ENCODE results near the gene TCP1.
"Not testable (repeated sequence)": the region's sequence is repeated elsewhere in the genome, so short reads cannot be mapped to it uniquely, and the experiment has no call there.

Gene TCP1

DNA sequence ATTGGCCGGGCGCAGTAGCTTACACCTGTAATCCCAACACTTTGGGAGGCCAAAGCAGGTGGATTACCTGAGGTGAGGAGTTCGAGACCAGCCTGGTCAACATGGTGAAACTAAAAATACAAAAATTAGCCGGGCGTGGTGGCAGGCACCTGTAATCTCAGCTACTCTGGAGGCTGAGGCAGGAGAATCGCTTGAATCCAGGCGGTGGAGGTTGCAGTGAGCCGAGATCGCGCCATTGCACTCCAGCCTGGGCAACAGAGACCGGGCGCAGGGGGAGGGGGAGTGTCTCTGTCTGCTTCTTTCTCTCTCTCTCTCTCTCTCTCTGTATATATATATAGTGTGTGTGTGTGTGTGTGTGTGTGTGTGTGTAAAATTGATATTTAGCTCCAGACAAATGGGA lies 56.9 kb downstream of the TCP1 start:
- not testable (repeated sequence) for DNase-seq

DNA sequence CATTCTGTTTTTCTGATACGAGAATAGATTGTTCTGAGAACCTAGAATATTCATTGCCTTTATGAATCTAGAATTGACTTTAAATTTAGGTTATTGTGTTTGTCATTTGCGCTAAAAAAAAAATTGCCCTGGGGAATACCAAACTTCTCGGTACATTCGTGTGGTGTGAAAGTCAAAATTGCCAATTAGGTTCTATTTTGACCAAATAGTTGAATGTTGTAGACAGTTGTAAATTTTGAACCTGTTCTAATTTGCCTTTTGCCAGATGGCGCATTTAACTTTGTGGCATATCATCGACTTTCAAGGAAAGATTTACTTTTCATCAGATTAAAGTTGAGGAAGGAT lies 59.1 kb downstream of the TCP1 start:
- DNase-seq, result no peak

DNA sequence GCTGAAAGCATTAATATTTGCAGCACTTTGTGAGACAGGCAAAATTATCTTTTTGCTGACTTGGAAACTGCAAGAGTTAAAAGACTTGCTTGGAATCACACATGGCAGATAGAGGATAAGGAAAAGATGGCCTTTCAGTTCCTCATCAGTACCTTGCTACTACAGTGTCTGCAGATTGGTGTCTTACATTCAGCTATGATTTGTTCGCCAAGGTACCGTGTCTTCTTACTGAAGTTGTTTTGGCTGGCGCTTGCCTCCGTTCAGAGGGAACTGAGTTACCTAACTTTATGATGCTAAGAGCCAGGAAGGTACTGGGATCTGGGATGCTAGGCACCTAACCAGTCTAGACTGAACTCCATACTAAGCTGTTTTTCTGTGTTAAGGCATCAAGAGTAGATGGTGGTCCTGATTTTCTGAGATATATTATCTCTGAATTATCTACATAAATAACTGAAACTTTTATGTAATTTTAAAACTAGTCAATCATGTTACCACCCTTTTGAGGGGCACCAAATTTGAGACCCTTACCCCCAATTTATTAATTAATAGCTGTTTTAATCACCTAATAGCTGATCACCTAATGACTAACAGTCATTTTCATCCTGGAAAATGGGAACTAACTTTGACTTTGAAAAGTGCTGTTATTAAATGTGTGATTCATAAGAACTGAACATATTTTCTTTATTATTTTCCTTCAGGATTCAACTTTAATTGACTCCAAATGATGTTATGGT lies 59.6 kb downstream of the TCP1 start:
- peak; percentile 63 for DNase-seq

DNA sequence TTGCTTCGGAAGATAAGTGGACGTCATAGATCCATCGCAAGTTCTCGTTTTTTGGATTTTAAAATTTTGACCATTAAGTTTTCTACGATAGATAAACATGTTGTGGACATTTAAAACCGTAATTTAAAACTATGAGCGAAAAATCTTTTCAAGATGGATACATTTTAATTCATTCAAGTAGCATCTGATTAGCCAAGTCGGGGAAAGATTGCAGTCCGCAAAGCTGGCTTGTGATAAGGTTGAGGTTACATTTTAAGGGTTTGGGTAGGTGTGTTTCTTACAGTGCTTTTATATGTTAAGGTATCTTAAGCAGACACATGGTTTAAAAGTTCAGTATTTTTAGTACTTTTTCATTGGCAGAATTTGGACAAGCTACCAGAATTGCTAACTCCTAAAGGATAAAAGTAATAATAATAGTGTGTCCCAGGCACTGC lies 60.9 kb downstream of the TCP1 start:
- peak; percentile 43 for DNase-seq
